Measurements from ENCODE around the gene SLC49A4.

SLC49A4 gene

GRCh38 chr3:122911901-122912300 is 117.0 kb downstream of the SLC49A4 start:
- DNase-seq, result no peak

- DNase-seq, result no peak
Measured at GRCh38 chr3:122912772-122913538, 118.1 kb downstream of the SLC49A4 start.

GRCh38 chr3:122913539-122914100 is 118.8 kb downstream of the SLC49A4 start:
- no peak for DNase-seq

GRCh38 chr3:122915300-122916055 is 120.6 kb downstream of the SLC49A4 start:
- no peak for DNase-seq

- DNase-seq, result no peak
Measured at GRCh38 chr3:122916084-122916483, 121.2 kb downstream of the SLC49A4 start.

GRCh38 chr3:122916580-122916979 is 121.7 kb downstream of the SLC49A4 start:
- no peak for DNase-seq

GRCh38 chr3:122917412-122917811 is 122.5 kb downstream of the SLC49A4 start:
- no peak for DNase-seq

- no peak for DNase-seq
Measured at GRCh38 chr3:122918576-122919290, 123.9 kb downstream of the SLC49A4 start.

- DNase-seq, result no peak
Measured at GRCh38 chr3:122919291-122919610, 124.4 kb downstream of the SLC49A4 start.

- DNase-seq, result no peak
Measured at GRCh38 chr3:122920986-122921385, 126.1 kb downstream of the SLC49A4 start.

- DNase-seq, result no peak
Measured at GRCh38 chr3:122921791-122922651, 127.2 kb downstream of the SLC49A4 start.

- DNase-seq, result no peak
Measured at GRCh38 chr3:122923611-122924010, 128.7 kb downstream of the SLC49A4 start.

GRCh38 chr3:122924056-122924455 is 129.2 kb downstream of the SLC49A4 start:
- DNase-seq, result no peak

- DNase-seq, result no peak
Measured at GRCh38 chr3:122925756-122926155, 130.9 kb downstream of the SLC49A4 start.

- no peak for DNase-seq
Measured at GRCh38 chr3:122926322-122926721, 131.5 kb downstream of the SLC49A4 start.

- no peak for DNase-seq
Measured at GRCh38 chr3:122926811-122927210, 131.9 kb downstream of the SLC49A4 start.

GRCh38 chr3:122927726-122928125 is 132.9 kb downstream of the SLC49A4 start:
- no peak for DNase-seq

GRCh38 chr3:122928396-122929187 is 133.7 kb downstream of the SLC49A4 start:
- DNase-seq, result no peak

GRCh38 chr3:122929188-122930062 is 134.6 kb downstream of the SLC49A4 start:
- DNase-seq, result no peak
